Spleen (tissue), 11 donors: ENCODE data around the gene MYBPHL. TPM values are rescaled to one million over a fixed set of nuclear protein-coding genes. Genes with fewer than 3 reads are reported as not detected.

Experiments used
- DNase-seq: peaks from one replicate; pipeline ENCODE4 v3.0.0-alpha.2; 2020
- H3K27ac ChIP-seq, 8 donors: fragments of 200-600 bp; sonication (generic) in 7 of 8; 1 replicate in 4 of 8; 2 replicates in 4 of 8; pipeline versions ENCODE4 v1.5.0 to v1.8.0; 2016 to 2021; ENCODE audit warnings: inconsistent platforms in 4 of 8, mild to moderate bottlenecking in 4 of 8, moderate library complexity in 1 of 8
- H3K27me3 ChIP-seq, 7 donors: fragments of 200-600 bp; sonication (generic) in 6 of 7; replicated peaks in 1 of 7; 1 replicate in 4 of 7; 2 replicates in 3 of 7; pipeline versions ENCODE4 v1.5.0 to v1.8.0; 2016 to 2021; ENCODE audit warnings: inconsistent platforms in 3 of 7, mild to moderate bottlenecking in 1 of 7
- H3K36me3 ChIP-seq, 6 donors: fragments of 200-600 bp; sonication (generic) in 5 of 6; 1 replicate in 4 of 6; 2 replicates in 2 of 6; pipeline versions ENCODE4 v1.5.0 to v1.8.0; 2016 to 2021; ENCODE audit warnings: inconsistent platforms in 2 of 6
- H3K4me1 ChIP-seq, 6 donors: fragments of 200-600 bp; sonication (generic) in 5 of 6; 1 replicate in 3 of 6; 2 replicates in 3 of 6; pipeline versions ENCODE4 v1.5.0 to v1.8.0; 2016 to 2021; ENCODE audit warnings: inconsistent platforms in 3 of 6
- H3K4me3 ChIP-seq, 8 donors: fragments of 200-600 bp; sonication (generic) in 7 of 8; 1 replicate in 4 of 8; 2 replicates in 4 of 8; pipeline versions ENCODE4 v1.5.0 to v1.8.0; 2016 to 2021; ENCODE audit warnings: inconsistent platforms in 4 of 8, mild to moderate bottlenecking in 4 of 8, moderate library complexity in 2 of 8
- H3K9me3 ChIP-seq, 8 donors: fragments of 200-600 bp; sonication (generic) in 7 of 8; 1 replicate in 4 of 8; 2 replicates in 4 of 8; pipeline versions ENCODE4 v1.5.0 to v1.8.0; 2016 to 2021; ENCODE audit warnings: inconsistent platforms in 4 of 8
- CTCF ChIP-seq, 11 experiments: fragments of 200-600 bp in 7 of 11; fragments of 450-650 bp in 4 of 11; sonication (generic) in 4 of 11; IDR thresholded peaks in 8 of 11; conservative IDR thresholded peaks in 3 of 11; 1 replicate in 7 of 11; 2 replicates in 4 of 11; pipeline versions ENCODE4 v1.4.0 to v1.8.0; 2016 to 2021; ENCODE audit warnings: antibody characterized with exemption in 11 of 11, inconsistent platforms in 4 of 11, mild to moderate bottlenecking in 1 of 11
- POLR2A ChIP-seq, 3 donors: fragments of 450-650 bp; IDR thresholded peaks; one replicate each; pipeline ENCODE4 v1.5.1; 2017; ENCODE audit warnings: antibody characterized with exemption in 3 of 3, mild to moderate bottlenecking in 1 of 3
- POLR2AphosphoS5 ChIP-seq, 3 donors: sonication (generic); formaldehyde crosslinking; IDR thresholded peaks; one replicate each; pipeline ENCODE4 v1.5.1; 2017; ENCODE audit warnings: antibody characterized with exemption in 3 of 3
- WGBS, 5 donors: extraction: QIAGEN DNeasy Blood & Tissue Kit in 3 of 5; methylation state at CpG; one replicate each; pipeline versions ENCODE4 v1.1.5 to v1.1.7; 2013 to 2018; 5-methylcytosine and 5-hydroxymethylcytosine counted together
- intact Hi-C: fragments of 100-400 bp; cut with DNase I; formaldehyde crosslinking; loops from one replicate; pipeline ENCODE4 v1.15.0; 2023; ENCODE audit warnings: low total_unique reads
- polyA plus RNA-seq, 3 donors: library from polyadenylated mRNA; stranded (reverse); fragments of 200-250 nt; gene quantifications; one replicate each; pipeline ENCODE4 v1.2.1, GENCODE V29; 2013
- total RNA-seq, 7 donors: library from RNA; depleted of rRNA in 3 of 7; stranded (reverse); fragments of >200 nt in 3 of 7; fragmentation: NEBNext Ultra II Directional in 4 of 7; extraction: Animal tissue kit (Norgen Biotek cat#: 25700) in 4 of 7; gene quantifications; one replicate each; pipeline versions ENCODE4 v1.1.0 to v1.2.1, GENCODE V29; 2016 to 2021
- donor health status: healthy with polysubstance abuse.
- donor health status: DM: no; HTN: no; CAD: no; lungs with moderate emphysema.
- donor health status: DM: no; HTN: no; CAD: no.
- donor health status: Bipolar disorder and iron deficiency.
- donor health status: healthy.
- donor health status: DM: no; HTN: no; CAD: no.
- donor health status: DM: yes; HTN: yes; CAD: no.

Gene MYBPHL
- total and polyA plus RNA-seq, 10 donors: not detected

GRCh38 chr1:109249654-109250401 is 57.0 kb downstream of the MYBPHL start:
- H3K27me3 ChIP-seq: peaks cover 0 to 65% (median 7%) of the 10 kb centered on the region in 7 donors
- no peaks in the 10 kb centered on the region for H3K36me3 ChIP-seq
- no peak overlapping the region for H3K27ac ChIP-seq
- peaks cover 0 to 35% (median 23%) of the 10 kb centered on the region in 6 donors for H3K4me1 ChIP-seq
- H3K9me3 ChIP-seq: no peaks in the 10 kb centered on the region
- DNase-seq: peak; percentile 78
- intact Hi-C loops: no loop called here
- H3K4me3 ChIP-seq: peak overlapping the region; percentile 25 to 86 (median 58)
- WGBS, 5 donors: 3 to 17% (median 3%) methylated on average over 12 to 80 of the region's 80 CpGs; no CpG with 5 or more reads in 1 of the 5 donors
- no peak for TF ChIP-seq POLR2A (IDR thresholded peaks at IDR 0.05)
- TF ChIP-seq CTCF (IDR thresholded peaks at IDR 0.05 in 8 of 11, conservative IDR thresholded peaks at IDR 0.05 in 3 of 11): no peak
- no peak for TF ChIP-seq POLR2AphosphoS5 (IDR thresholded peaks at IDR 0.05)

GRCh38 chr1:109248797-109249629 is 57.8 kb downstream of the MYBPHL start, which contains the start of gene CELSR2:
TSS of gene CELSR2 (plus strand) at chr1:109249539. CDS start at chr1:109250080, 541 bp downstream.
- Histone ChIP-seq H3K4me1 (peaks cover 0 to 27% (median 18%) of the 10 kb centered on the region in 6 donors), H3K36me3 (no peaks in the 10 kb centered on the region), H3K27ac (no peak within 1 kb of the TSS), H3K4me3 (peak within 1 kb of the TSS; percentile 25 to 86 (median 58)), H3K27me3 (peaks cover 0 to 72% (median 7%) of the 10 kb centered on the region in 7 donors), H3K9me3 (no peaks in the 10 kb centered on the region)
- intact Hi-C loops: no loop called here
- WGBS, 5 donors: 16 to 36% (median 31%) methylated on average over 20 to 49 of the region's 49 CpGs
- DNase-seq: peak; percentile 88
- TF ChIP-seq CTCF (IDR thresholded peaks at IDR 0.05 in 8 of 11, conservative IDR thresholded peaks at IDR 0.05 in 3 of 11): no peak
- peak in 2 of 3 donors; percentile 55 to 62 for TF ChIP-seq POLR2AphosphoS5 (IDR thresholded peaks at IDR 0.05)
- TF ChIP-seq POLR2A (IDR thresholded peaks at IDR 0.05): no peak

GRCh38 chr1:109248444-109248796 is 58.4 kb downstream of the MYBPHL start:
- intact Hi-C loops: no loop called here
- DNase-seq: peak; percentile 63
- H3K27me3 ChIP-seq: peaks cover 0 to 77% (median 7%) of the 10 kb centered on the region in 7 donors
- H3K4me1 ChIP-seq: peaks cover 0 to 21% (median 16%) of the 10 kb centered on the region in 6 donors
- H3K9me3 ChIP-seq: no peaks in the 10 kb centered on the region
- H3K27ac ChIP-seq: no peak overlapping the region
- TF ChIP-seq POLR2AphosphoS5 (IDR thresholded peaks at IDR 0.05) (no peak), POLR2A (IDR thresholded peaks at IDR 0.05) (no peak), CTCF (IDR thresholded peaks at IDR 0.05 in 8 of 11, conservative IDR thresholded peaks at IDR 0.05 in 3 of 11) (no peak)
- H3K36me3 ChIP-seq: no peaks in the 10 kb centered on the region
- no peak overlapping the region for H3K4me3 ChIP-seq
- 84 to 99% (median 95%) methylated on average over 7 of the region's 7 CpGs for WGBS, 5 donors
